ENCODE measurements around the gene PIP4K2A.

- TF ChIP-seq CTCF (IDR thresholded peaks at IDR 0.05; ENCODE audit: low read depth, low read length) (no peak), EZH2phosphoT487 (IDR thresholded peaks at IDR 0.05; ENCODE audit: low read depth) (no peak)
Measured at GRCh38 chr10:22564060-22564459, 150.3 kb downstream of the PIP4K2A start.
